Liver (tissue), 9 donors: ENCODE data around the gene GHRHR. TPM values are rescaled to one million over a fixed set of nuclear protein-coding genes. Genes with fewer than 3 reads are reported as not detected.

Experiments used
- DNase-seq: peaks from one replicate; pipeline ENCODE4 v3.0.0-alpha.2; 2017; ENCODE audit warnings: low spot score
- H3K27ac ChIP-seq, 2 donors: one replicate each; pipeline ENCODE4 v1.7.0; 2013; ENCODE audit warnings: inconsistent platforms in 2 of 2, low read length in 2 of 2, control low read depth in 1 of 2, low read depth in 1 of 2, mild to moderate bottlenecking in 1 of 2
- H3K27me3 ChIP-seq, 4 donors: one replicate each; pipeline versions ENCODE4 v1.6.1 to v1.7.0; 2013; ENCODE audit warnings: low read length in 3 of 4, inconsistent platforms in 1 of 4, mild to moderate bottlenecking in 1 of 4, moderate library complexity in 1 of 4; ENCODE audit not compliant: control insufficient read depth in 4 of 4, insufficient read depth in 4 of 4
- H3K36me3 ChIP-seq, 4 donors: one replicate each; pipeline versions ENCODE4 v1.6.1 to v1.7.0; 2013; ENCODE audit warnings: low read length in 3 of 4, mild to moderate bottlenecking in 3 of 4, low read depth in 1 of 4, moderate library complexity in 1 of 4; ENCODE audit not compliant: control insufficient read depth in 4 of 4, insufficient read depth in 3 of 4
- H3K4me1 ChIP-seq, 4 donors: one replicate each; pipeline versions ENCODE4 v1.6.1 to v1.7.0; 2013; ENCODE audit warnings: low read length in 3 of 4, mild to moderate bottlenecking in 3 of 4, moderate library complexity in 1 of 4; ENCODE audit not compliant: control insufficient read depth in 4 of 4, insufficient read depth in 4 of 4
- H3K4me3 ChIP-seq, 3 donors: one replicate each; pipeline versions ENCODE4 v1.6.1 to v1.7.0; 2013; ENCODE audit warnings: low read length in 3 of 3, control low read depth in 1 of 3, low read depth in 1 of 3, mild to moderate bottlenecking in 1 of 3
- H3K9ac ChIP-seq, 2 donors: one replicate each; pipeline ENCODE4 v1.7.0; 2013; ENCODE audit warnings: low read length in 2 of 2, mild to moderate bottlenecking in 2 of 2, moderate library complexity in 2 of 2, control low read depth in 1 of 2, low read depth in 1 of 2
- H3K9me3 ChIP-seq, 4 donors: one replicate each; pipeline versions ENCODE4 v1.6.1 to v1.7.0; 2013; ENCODE audit warnings: low read length in 3 of 4; ENCODE audit not compliant: control insufficient read depth in 4 of 4
- EGR1 ChIP-seq, 2 donors: IDR thresholded peaks; 2 replicates each; pipeline ENCODE4 v1.6.1; 2016 to 2018; ENCODE audit warnings: antibody characterized with exemption in 2 of 2, low read depth in 2 of 2
- FOXA1 ChIP-seq: IDR thresholded peaks from 2 replicates; pipeline ENCODE4 v1.6.1; 2016; ENCODE audit warnings: antibody characterized with exemption
- FOXA2 ChIP-seq: IDR thresholded peaks from 2 replicates; pipeline ENCODE4 v1.6.1; 2016; ENCODE audit warnings: antibody characterized with exemption
- GABPA ChIP-seq, 2 donors: IDR thresholded peaks in 1 of 2; conservative IDR thresholded peaks in 1 of 2; 2 replicates each; pipeline ENCODE4 v1.6.1; 2016; ENCODE audit warnings: antibody characterized with exemption in 2 of 2, mild to moderate bottlenecking in 1 of 2, moderate library complexity in 1 of 2
- HNF4A ChIP-seq, 2 donors: conservative IDR thresholded peaks; 2 replicates each; pipeline ENCODE4 v1.6.1; 2016; ENCODE audit warnings: antibody characterized with exemption in 2 of 2, mild to moderate bottlenecking in 2 of 2
- HNF4G ChIP-seq: IDR thresholded peaks from 2 replicates; pipeline ENCODE4 v1.6.1; 2016; ENCODE audit warnings: antibody characterized with exemption
- JUND ChIP-seq, 2 donors: IDR thresholded peaks; 2 replicates each; pipeline ENCODE4 v1.6.1; 2016; ENCODE audit warnings: antibody characterized with exemption in 2 of 2
- MAX ChIP-seq: IDR thresholded peaks from 2 replicates; pipeline ENCODE4 v1.6.1; 2016; ENCODE audit warnings: antibody characterized with exemption
- NR2F2 ChIP-seq: IDR thresholded peaks from 2 replicates; pipeline ENCODE4 v1.6.1; 2016; ENCODE audit warnings: antibody characterized with exemption
- RAD21 ChIP-seq, 2 donors: IDR thresholded peaks; 2 replicates each; pipeline ENCODE4 v1.6.1; 2016; ENCODE audit warnings: antibody characterized with exemption in 2 of 2, mild to moderate bottlenecking in 2 of 2
- RXRA ChIP-seq, 2 donors: IDR thresholded peaks; 2 replicates each; pipeline ENCODE4 v1.6.1; 2017 to 2018; ENCODE audit warnings: antibody characterized with exemption in 2 of 2, mild to moderate bottlenecking in 1 of 2
- SP1 ChIP-seq: IDR thresholded peaks from 2 replicates; pipeline ENCODE4 v1.6.1; 2018; ENCODE audit warnings: antibody characterized with exemption, mild to moderate bottlenecking
- TAF1 ChIP-seq: conservative IDR thresholded peaks from 2 replicates; pipeline ENCODE4 v1.6.1; 2016; ENCODE audit warnings: antibody characterized with exemption, mild to moderate bottlenecking
- YY1 ChIP-seq: IDR thresholded peaks from 2 replicates; pipeline ENCODE4 v1.6.1; 2016; ENCODE audit warnings: antibody characterized with exemption, mild to moderate bottlenecking
- WGBS: extraction: QIAGEN DNeasy Blood & Tissue Kit; methylation state at CpG from one replicate; pipeline ENCODE4 v1.1.7; 2013; 5-methylcytosine and 5-hydroxymethylcytosine counted together
- polyA plus RNA-seq, 2 donors: library from polyadenylated mRNA; stranded (reverse) in 1 of 2; unstranded in 1 of 2; fragments of 200-250 nt in 1 of 2; fragments of >200 nt in 1 of 2; fragmentation: Nextera tagmentation in 1 of 2; extraction: Ambion mirVana in 1 of 2; gene quantifications; one replicate each; pipeline versions ENCODE4 v1.2.1 to v1.2.3, GENCODE V29; 2013 to 2015
- total RNA-seq, 2 donors: library from RNA; depleted of rRNA; stranded (reverse); fragments of >200 nt; gene quantifications; one replicate each; pipeline ENCODE4 v1.2.3, GENCODE V29; 2014
- TF ChIP-seq, protein P1 (sequence below): IDR thresholded peaks from 2 replicates; pipeline ENCODE4 v1.6.1; 2016; ENCODE audit warnings: antibody characterized with exemption
- TF ChIP-seq, protein P2 (sequence below): IDR thresholded peaks from 2 replicates; pipeline ENCODE4 v1.6.1; 2016; ENCODE audit warnings: antibody characterized with exemption
- donor health status: healthy.
- donor health status: healthy.
- donor health status: healthy.
- donor health status: healthy.
- donor health status: healthy.

GHRHR gene
- total and polyA plus RNA-seq, 4 donors: 0.46 to 0.50 TPM; not detected in 2

DNA sequence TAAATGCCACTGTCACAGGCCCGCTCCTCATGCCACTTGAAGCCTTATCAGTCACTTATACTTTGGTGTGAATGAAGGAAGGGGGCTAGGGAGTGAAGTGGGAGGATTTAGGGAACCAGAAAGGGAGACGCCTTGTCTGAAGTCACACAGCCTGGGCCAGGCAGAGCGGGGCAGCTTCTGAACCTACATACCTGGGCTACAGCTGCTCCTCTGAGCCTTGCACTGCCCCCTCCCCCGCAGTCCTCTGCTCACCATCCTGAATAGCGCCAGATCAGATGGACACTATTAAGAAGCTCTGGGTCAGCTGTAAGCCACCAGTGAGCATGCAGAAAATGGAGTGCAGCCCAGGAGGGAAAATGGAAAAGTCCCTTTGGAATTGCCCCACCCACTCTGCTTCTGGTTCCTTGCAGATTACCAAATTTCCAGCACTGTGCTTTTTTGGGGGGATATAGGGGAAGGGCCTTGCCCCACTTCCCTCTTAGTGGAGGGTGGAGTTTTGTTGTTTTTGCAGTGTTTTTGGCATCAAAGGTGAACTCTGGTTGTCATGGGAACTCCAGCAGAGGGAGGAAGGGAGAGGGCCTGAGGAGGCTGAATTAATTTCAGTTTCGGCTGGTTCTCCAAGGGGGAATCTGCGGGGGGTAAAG, 53.4 kb downstream of the GHRHR start:
- Histone ChIP-seq H3K36me3 (no peaks in the 10 kb centered on the region), H3K27me3 (no peaks in the 10 kb centered on the region), H3K4me1 (no peaks in the 10 kb centered on the region), H3K9ac (no peak overlapping the region), H3K27ac (no peak overlapping the region), H3K9me3 (no peaks in the 10 kb centered on the region), H3K4me3 (no peak overlapping the region)
- DNase-seq: no peak
- WGBS: 81% methylated on average over 7 of the region's 7 CpGs
- TF ChIP-seq NR2F2 (no peak), SP1 (no peak), JUND (IDR thresholded peaks at IDR 0.05) (no peak), MAX (no peak), HNF4G (no peak), RXRA (IDR thresholded peaks at IDR 0.05) (no peak), HNF4A (conservative IDR thresholded peaks at IDR 0.05) (no peak), FOXA1 (no peak), EGR1 (IDR thresholded peaks at IDR 0.05; ENCODE audit: low read depth in 2 of 2) (no peak)
- TF ChIP-seq, protein P1, sequence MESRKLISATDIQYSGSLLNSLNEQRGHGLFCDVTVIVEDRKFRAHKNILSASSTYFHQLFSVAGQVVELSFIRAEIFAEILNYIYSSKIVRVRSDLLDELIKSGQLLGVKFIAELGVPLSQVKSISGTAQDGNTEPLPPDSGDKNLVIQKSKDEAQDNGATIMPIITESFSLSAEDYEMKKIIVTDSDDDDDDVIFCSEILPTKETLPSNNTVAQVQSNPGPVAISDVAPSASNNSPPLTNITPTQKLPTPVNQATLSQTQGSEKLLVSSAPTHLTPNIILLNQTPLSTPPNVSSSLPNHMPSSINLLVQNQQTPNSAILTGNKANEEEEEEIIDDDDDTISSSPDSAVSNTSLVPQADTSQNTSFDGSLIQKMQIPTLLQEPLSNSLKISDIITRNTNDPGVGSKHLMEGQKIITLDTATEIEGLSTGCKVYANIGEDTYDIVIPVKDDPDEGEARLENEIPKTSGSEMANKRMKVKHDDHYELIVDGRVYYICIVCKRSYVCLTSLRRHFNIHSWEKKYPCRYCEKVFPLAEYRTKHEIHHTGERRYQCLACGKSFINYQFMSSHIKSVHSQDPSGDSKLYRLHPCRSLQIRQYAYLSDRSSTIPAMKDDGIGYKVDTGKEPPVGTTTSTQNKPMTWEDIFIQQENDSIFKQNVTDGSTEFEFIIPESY: no peak
- TF ChIP-seq, protein P2, sequence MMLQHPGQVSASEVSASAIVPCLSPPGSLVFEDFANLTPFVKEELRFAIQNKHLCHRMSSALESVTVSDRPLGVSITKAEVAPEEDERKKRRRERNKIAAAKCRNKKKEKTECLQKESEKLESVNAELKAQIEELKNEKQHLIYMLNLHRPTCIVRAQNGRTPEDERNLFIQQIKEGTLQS: no peak

DNA sequence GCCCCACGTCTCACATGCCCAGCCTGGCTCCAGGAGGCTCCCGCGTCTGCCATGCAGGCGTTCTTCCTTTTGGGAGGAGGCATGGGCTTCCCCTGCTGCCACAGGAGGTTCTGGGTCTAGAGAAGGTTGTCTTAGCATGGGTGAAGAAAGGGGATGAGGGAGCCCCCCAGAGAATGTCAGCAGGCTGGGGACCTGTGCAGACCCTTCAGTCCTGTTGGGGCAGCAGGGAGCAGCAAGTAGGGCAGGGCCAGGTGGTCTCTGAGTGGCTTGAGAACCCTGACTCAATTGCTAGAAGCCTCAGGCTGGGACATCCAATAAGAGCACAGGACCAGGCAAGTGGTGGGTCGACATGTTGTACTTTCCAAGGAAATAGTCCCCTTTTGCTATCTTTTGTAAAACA, 54.0 kb downstream of the GHRHR start:
- no peak overlapping the region for H3K9ac ChIP-seq
- TF ChIP-seq FOXA2 (no peak), HNF4A (conservative IDR thresholded peaks at IDR 0.05) (no peak), EGR1 (IDR thresholded peaks at IDR 0.05; ENCODE audit: low read depth in 2 of 2) (no peak), GABPA (IDR thresholded peaks at IDR 0.05 in 1 of 2, conservative IDR thresholded peaks at IDR 0.05 in 1 of 2) (no peak), RAD21 (IDR thresholded peaks at IDR 0.05) (no peak), YY1 (no peak), HNF4G (no peak), NR2F2 (no peak), TAF1 (no peak), JUND (IDR thresholded peaks at IDR 0.05) (no peak)
- TF ChIP-seq, protein P1: no peak
- no peak overlapping the region for H3K4me3 ChIP-seq
- no peaks in the 10 kb centered on the region for H3K27me3 ChIP-seq
- no peak overlapping the region for H3K27ac ChIP-seq
- 89% methylated on average over 5 of the region's 5 CpGs for WGBS
- no peaks in the 10 kb centered on the region for H3K36me3 ChIP-seq
- H3K4me1 ChIP-seq: no peaks in the 10 kb centered on the region
- no peak for DNase-seq
- no peaks in the 10 kb centered on the region for H3K9me3 ChIP-seq
